B cell (primary cell): ENCODE measurements around the gene TTC39B. TPM values are rescaled to one million over a fixed set of nuclear protein-coding genes. Genes with fewer than 3 reads are reported as not detected.

Experiments used
- ATAC-seq: fragments of 200-7000 bp; cut with Tn5 transposase; one replicate; pipeline ENCODE4 v1.10.0; 2021; ENCODE audit warnings: low read depth, mild to moderate bottlenecking, moderate number of reproducible peaks, moderate library complexity
- CTCF ChIA-PET: fragments of 350-600 bp; sonication (Branson Sonifier 250); formaldehyde crosslinking; loops from one replicate; lab custom pipeline; 2021; ENCODE audit warnings: antibody characterized with exemption, inconsistent platforms; lab: Charles Lee
- POLR2A ChIA-PET: fragments of 350-600 bp; sonication (Branson Sonifier 250); formaldehyde crosslinking; loops from one replicate; lab custom pipeline; 2021; ENCODE audit warnings: antibody characterized with exemption; lab: Charles Lee
- DNase-seq: peaks from one replicate; pipeline ENCODE4 v3.0.0; 2013
- H2AFZ ChIP-seq: 2 replicates; pipeline ENCODE4 v1.6.1; 2012; ENCODE audit warnings: mild to moderate bottlenecking, low read depth, low read length; ENCODE audit not compliant: insufficient read depth, poor library complexity, severe bottlenecking
- H3K27ac ChIP-seq, 2 donors: 1 replicate in 1 of 2; 2 replicates in 1 of 2; pipeline ENCODE4 v1.5.1; 2012 to 2013; ENCODE audit warnings: low read length in 2 of 2, mild to moderate bottlenecking in 2 of 2, moderate library complexity in 1 of 2
- H3K27me3 ChIP-seq, 4 experiments: fragments of 200-600 bp in 1 of 4; sonication (generic) in 1 of 4; replicated peaks in 1 of 4; 1 replicate in 2 of 4; 2 replicates in 2 of 4; pipeline versions ENCODE4 v1.6.1 to v1.7.0; 2013 to 2016; ENCODE audit warnings: low read length in 3 of 4, mild to moderate bottlenecking in 2 of 4, mixed read lengths in 1 of 4, moderate library complexity in 1 of 4; ENCODE audit not compliant: insufficient read depth in 4 of 4, control insufficient read depth in 3 of 4; ENCODE audit errors: control extremely low read depth in 1 of 4
- H3K36me3 ChIP-seq, 2 experiments: replicated peaks in 1 of 2; 1 replicate in 1 of 2; 2 replicates in 1 of 2; pipeline versions ENCODE4 v1.6.1 to v1.7.1; 2013; ENCODE audit warnings: low read length in 1 of 2; ENCODE audit not compliant: insufficient read depth in 2 of 2, control insufficient read depth in 1 of 2; ENCODE audit errors: control extremely low read depth in 1 of 2, extremely low read depth in 1 of 2
- H3K4me1 ChIP-seq, 2 donors: fragments of 200-600 bp in 1 of 2; sonication (generic) in 1 of 2; 1 replicate in 1 of 2; 2 replicates in 1 of 2; pipeline versions ENCODE4 v1.5.1 to v1.6.1; 2013 to 2017; ENCODE audit warnings: low read length in 2 of 2; ENCODE audit not compliant: control insufficient read depth in 2 of 2, insufficient read depth in 2 of 2
- H3K4me2 ChIP-seq: replicated peaks from 2 replicates; pipeline ENCODE3; 2012; ENCODE audit warnings: mild to moderate bottlenecking, low read depth, low read length; ENCODE audit not compliant: poor library complexity, severe bottlenecking
- H3K4me3 ChIP-seq, 5 experiments: fragments of 200-600 bp in 1 of 5; sonication (generic) in 1 of 5; 1 replicate in 3 of 5; 2 replicates in 2 of 5; pipeline versions ENCODE4 v1.5.1 to v1.7.0; 2011 to 2016; ENCODE audit warnings: low read length in 4 of 5, mild to moderate bottlenecking in 4 of 5, low read depth in 2 of 5, control low read depth in 1 of 5, moderate library complexity in 1 of 5; ENCODE audit not compliant: insufficient read depth in 1 of 5; ENCODE audit errors: control extremely low read depth in 1 of 5, extremely low read depth in 1 of 5
- H3K79me2 ChIP-seq: fragments of 200-600 bp; sonication (generic); one replicate; pipeline ENCODE4 v1.6.0; 2016; ENCODE audit warnings: low read length; ENCODE audit not compliant: control insufficient read depth, insufficient read depth
- H3K9ac ChIP-seq: fragments of 200-600 bp; sonication (generic); 2 replicates; pipeline ENCODE4 v1.6.1; 2017; ENCODE audit warnings: mild to moderate bottlenecking, low read length, moderate library complexity
- H3K9me3 ChIP-seq, 3 donors: one replicate each; pipeline versions ENCODE4 v1.6.1 to v1.7.1; 2013; ENCODE audit warnings: low read length in 2 of 3; ENCODE audit not compliant: control insufficient read depth in 2 of 3, insufficient read depth in 1 of 3; ENCODE audit errors: control extremely low read depth in 1 of 3
- H4K20me1 ChIP-seq: 2 replicates; pipeline ENCODE4 v1.6.0; 2012; ENCODE audit warnings: mild to moderate bottlenecking, low read length; ENCODE audit not compliant: insufficient read depth, control insufficient read depth, poor library complexity, severe bottlenecking
- H3K27ac Mint-ChIP-seq: one replicate; pipeline ENCODE4 v1.8.0; 2021; ENCODE audit warnings: mixed read lengths
- H3K27me3 Mint-ChIP-seq: one replicate; pipeline ENCODE4 v1.8.0; 2021; ENCODE audit warnings: mixed read lengths
- H3K4me1 Mint-ChIP-seq: one replicate; pipeline ENCODE4 v1.8.0; 2021; ENCODE audit warnings: mixed read lengths
- H3K4me3 Mint-ChIP-seq: one replicate; pipeline ENCODE4 v1.8.0; 2021; ENCODE audit warnings: mixed read lengths
- H3K9me3 Mint-ChIP-seq: one replicate; pipeline ENCODE4 v1.8.0; 2022; ENCODE audit warnings: mixed read lengths; ENCODE audit not compliant: insufficient read depth
- EZH2 ChIP-seq: IDR thresholded peaks from 2 replicates; pipeline ENCODE4 v1.6.1; 2012; ENCODE audit warnings: borderline replicate concordance, low read depth, mild to moderate bottlenecking, moderate library complexity, low read length; ENCODE audit not compliant: insufficient read depth, poor library complexity, severe bottlenecking
- WGBS: methylation state at CpG from one replicate; pipeline ENCODE4 v1.1.5; 2013; ENCODE audit warnings: missing lambda C conversion rate; ENCODE audit not compliant: insufficient coverage; 5-methylcytosine and 5-hydroxymethylcytosine counted together
- intact Hi-C: fragments of 100-400 bp; cut with micrococcal nuclease; formaldehyde crosslinking; loops from one replicate; pipeline ENCODE4 v1.10.0; 2022
- polyA plus RNA-seq: library from polyadenylated mRNA; depleted of rRNA; stranded (reverse); fragments of >200 nt; gene quantifications from 2 replicates; pipeline ENCODE4 v1.2.3, GENCODE V29; 2012
- total RNA-seq, 2 donors: library from RNA; stranded (reverse); fragments of 120-200 nt in 1 of 2; gene quantifications; 1 replicate in 1 of 2; 2 replicates in 1 of 2; pipeline versions ENCODE4 v1.2.3 to v1.2.4, GENCODE V29; 2013 to 2022
- TF ChIP-seq, protein P1 (sequence below): fragments of 200-600 bp; IDR thresholded peaks from one replicate; pipeline ENCODE4 v1.8.0; 2022; ENCODE audit warnings: antibody characterized with exemption, mild to moderate bottlenecking

Gene TTC39B
- total and polyA plus RNA-seq, 2 donors (not counting 1 experiment from before 2014, with no cell fraction given), result 2.0 to 3.6 TPM

DNA sequence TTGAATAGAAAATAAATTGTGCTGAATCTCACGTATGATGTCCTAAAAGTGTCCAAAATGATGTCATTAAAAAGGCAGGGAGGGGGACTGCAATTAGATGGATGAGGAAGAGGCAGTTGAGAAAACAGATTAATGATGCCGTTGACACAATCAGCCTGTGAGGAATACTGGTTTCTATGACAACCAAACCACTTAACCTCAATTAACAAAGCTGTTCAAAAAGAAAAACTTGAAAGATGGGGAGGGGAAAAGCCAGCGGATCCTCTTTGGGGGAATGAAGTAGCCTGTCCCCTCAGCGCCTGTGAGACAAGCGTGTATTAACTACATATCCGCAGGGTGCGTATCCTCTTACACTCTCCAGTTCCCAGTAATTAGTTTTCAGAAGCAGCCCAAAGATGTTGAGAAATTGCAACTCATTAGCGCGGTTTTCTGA lies 160.7 kb downstream of the TTC39B start:
- no peak overlapping the region for H3K27ac ChIP-seq
- Mint-ChIP-seq H3K27me3 (peaks cover 17% of the 10 kb centered on the region), H3K4me3 (no peak overlapping the region), H3K27ac (no peak overlapping the region), H3K4me1 (no peaks in the 10 kb centered on the region), H3K9me3 (no peaks in the 10 kb centered on the region)
- H2AFZ ChIP-seq, result no peak overlapping the region
- H3K4me2 ChIP-seq, result no peak overlapping the region
- intact Hi-C loops, result no loop called here
- ChIA-PET POLR2A (no interaction called here), CTCF (no interaction called here)
- H4K20me1 ChIP-seq, result no peaks in the 10 kb centered on the region
- no peaks in the 10 kb centered on the region for H3K79me2 ChIP-seq
- H3K36me3 ChIP-seq, result no peaks in the 10 kb centered on the region
- H3K4me1 ChIP-seq, result no peaks in the 10 kb centered on the region
- H3K4me3 ChIP-seq, result no peak overlapping the region
- no peaks in the 10 kb centered on the region for H3K9me3 ChIP-seq
- ATAC-seq (no peak), DNase-seq (no peak)
- peaks cover 0 to 5% (median 0%) of the 10 kb centered on the region in 4 experiments for H3K27me3 ChIP-seq
- TF ChIP-seq, protein P1, sequence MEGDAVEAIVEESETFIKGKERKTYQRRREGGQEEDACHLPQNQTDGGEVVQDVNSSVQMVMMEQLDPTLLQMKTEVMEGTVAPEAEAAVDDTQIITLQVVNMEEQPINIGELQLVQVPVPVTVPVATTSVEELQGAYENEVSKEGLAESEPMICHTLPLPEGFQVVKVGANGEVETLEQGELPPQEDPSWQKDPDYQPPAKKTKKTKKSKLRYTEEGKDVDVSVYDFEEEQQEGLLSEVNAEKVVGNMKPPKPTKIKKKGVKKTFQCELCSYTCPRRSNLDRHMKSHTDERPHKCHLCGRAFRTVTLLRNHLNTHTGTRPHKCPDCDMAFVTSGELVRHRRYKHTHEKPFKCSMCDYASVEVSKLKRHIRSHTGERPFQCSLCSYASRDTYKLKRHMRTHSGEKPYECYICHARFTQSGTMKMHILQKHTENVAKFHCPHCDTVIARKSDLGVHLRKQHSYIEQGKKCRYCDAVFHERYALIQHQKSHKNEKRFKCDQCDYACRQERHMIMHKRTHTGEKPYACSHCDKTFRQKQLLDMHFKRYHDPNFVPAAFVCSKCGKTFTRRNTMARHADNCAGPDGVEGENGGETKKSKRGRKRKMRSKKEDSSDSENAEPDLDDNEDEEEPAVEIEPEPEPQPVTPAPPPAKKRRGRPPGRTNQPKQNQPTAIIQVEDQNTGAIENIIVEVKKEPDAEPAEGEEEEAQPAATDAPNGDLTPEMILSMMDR, result no peak
- TF ChIP-seq EZH2, result no peak
- no peak overlapping the region for H3K9ac ChIP-seq
- 93% methylated on average over 5 of the region's 9 CpGs for WGBS

DNA sequence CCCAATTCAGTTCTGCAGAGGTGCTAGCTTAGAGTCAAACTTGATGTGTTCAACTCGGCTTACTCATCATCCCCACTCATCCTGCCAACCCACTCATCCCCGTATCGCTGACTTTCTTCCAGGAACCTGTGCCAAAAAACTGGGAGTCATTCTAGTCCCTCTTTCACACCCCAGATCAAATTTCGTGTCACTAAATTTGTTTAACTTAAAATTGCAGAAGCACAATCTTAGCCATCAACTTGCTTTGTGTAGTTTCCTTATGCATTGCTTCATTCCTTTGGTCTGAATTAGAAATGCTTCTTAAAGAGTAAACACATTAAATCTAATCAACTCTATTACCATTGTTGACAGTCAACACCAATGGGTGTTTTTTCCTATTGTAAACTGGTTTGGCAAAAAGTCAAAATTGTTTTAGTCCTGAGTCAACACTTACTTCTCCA lies 162.4 kb downstream of the TTC39B start:
- H3K9me3 Mint-ChIP-seq, result no peaks in the 10 kb centered on the region
- intact Hi-C loops, result no loop called here
- H3K27ac ChIP-seq, result no peak overlapping the region
- WGBS, result 72% methylated on average over 3 of the region's 4 CpGs
- DNase-seq, result no peak
- no peaks in the 10 kb centered on the region for H3K9me3 ChIP-seq
- H3K4me2 ChIP-seq, result no peak overlapping the region
- H4K20me1 ChIP-seq, result no peaks in the 10 kb centered on the region
- CTCF ChIA-PET, result no interaction called here
- TF ChIP-seq, protein P1, result no peak
- TF ChIP-seq EZH2, result no peak
- peaks cover 16% of the 10 kb centered on the region for H3K27me3 Mint-ChIP-seq
- POLR2A ChIA-PET, result no interaction called here
- H3K4me1 ChIP-seq, result no peaks in the 10 kb centered on the region
- H3K27ac Mint-ChIP-seq, result no peak overlapping the region
- H3K79me2 ChIP-seq, result no peaks in the 10 kb centered on the region
- no peaks in the 10 kb centered on the region for H3K36me3 ChIP-seq
- no peak overlapping the region for H2AFZ ChIP-seq
- no peak overlapping the region for H3K4me3 ChIP-seq
- H3K9ac ChIP-seq, result no peak overlapping the region
- H3K4me3 Mint-ChIP-seq, result no peak overlapping the region
- H3K4me1 Mint-ChIP-seq, result no peaks in the 10 kb centered on the region
- H3K27me3 ChIP-seq, result peaks cover 0 to 5% (median 0%) of the 10 kb centered on the region in 4 experiments
- no peak for ATAC-seq
